Measurements from ENCODE around the gene SASH1. TPM values are rescaled to one million over a fixed set of nuclear protein-coding genes. Genes with fewer than 3 reads are reported as not detected.

Gene SASH1
- total and polyA plus RNA-seq, 9 of the 15 experiments (the other 6 are each of a cell fraction or from before 2014, with no cell fraction given): 0.35 to 3.5 (median 1.6) TPM

GRCh38 chr6:148494226-148494625, 151.6 kb downstream of the SASH1 start (continued):
- TF ChIP-seq DACH1 (IDR thresholded peaks at IDR 0.05; ENCODE audit: partially characterized antibody): no peak
- TF ChIP-seq ZNF408 (CRISPR knock-in tag; IDR thresholded peaks at IDR 0.05; ENCODE audit: low read depth): no peak
- no peak for TF ChIP-seq MLLT1 (IDR thresholded peaks at IDR 0.05)
- TF ChIP-seq ZFP1 (CRISPR knock-in tag; IDR thresholded peaks at IDR 0.05): no peak
- no peak for TF ChIP-seq CCNT2 (IDR thresholded peaks at IDR 0.05; ENCODE audit: borderline replicate concordance, extremely low read depth, insufficient read length, low read depth, low read length)
- TF ChIP-seq LARP7 (IDR thresholded peaks at IDR 0.05): no peak

- Histone ChIP-seq H2AFZ (ENCODE audit: low read depth, low read length) (no peak overlapping the region), H4K20me1 (replicated peaks; ENCODE audit: control insufficient read depth, insufficient read depth, low read length) (no peaks in the 10 kb centered on the region), H3K79me2 (ENCODE audit: control insufficient read depth, insufficient read depth, low read length) (no peaks in the 10 kb centered on the region), H3K27ac (ENCODE audit: extremely low read depth, low read depth, low read length) (no peak overlapping the region), H3K4me3 (no peak overlapping the region), H3K9me1 (ENCODE audit: control insufficient read depth, insufficient read depth, low read length) (no peaks in the 10 kb centered on the region), H3K9ac (ENCODE audit: insufficient read depth in 1 of 2, low read depth in 2 of 2, low read length in 2 of 2) (no peak overlapping the region), H3K27me3 (ENCODE audit: control insufficient read depth in 2 of 2, insufficient read depth in 2 of 2, low read length in 2 of 2) (peaks cover 24 to 25% of the 10 kb centered on the region in 2 experiments; a peak in 4 of 5 replicates), H3K4me1 (replicated peaks in 1 of 2; ENCODE audit: control insufficient read depth in 2 of 2, insufficient read depth in 2 of 2, low read length in 2 of 2) (no peaks in the 10 kb centered on the region), H3K9me3 (replicated peaks; ENCODE audit: control insufficient read depth, insufficient read depth, low read depth, low read length) (no peaks in the 10 kb centered on the region), H3K36me3 (ENCODE audit: control insufficient read depth, insufficient read depth, low read length) (no peaks in the 10 kb centered on the region), H3K4me2 (ENCODE audit: insufficient read depth, low read length) (no peak overlapping the region)
- POLR2A ChIA-PET: no interaction called here
- no peak for FAIRE-seq
- intact Hi-C loops (cut with micrococcal nuclease): no loop called here
- no peak for DNase-seq (ENCODE audit: extremely low read depth in 1 of 4, low spot score in 3 of 4)
- WGBS (ENCODE audit: insufficient coverage, low coverage, missing lambda C conversion rate): 1% methylated on average over 6 of the region's 6 CpGs
- no TSS peak for BruUV-seq (replicated peaks)
- no peak for ATAC-seq
- in situ Hi-C loops (cut with MboI): no loop called here
- CTCF ChIA-PET (ENCODE audit: low intra/inter-chr PET ratio): no interaction called here
- TF ChIP-seq MAFK (IDR thresholded peaks at IDR 0.05; ENCODE audit: low read length) (no peak), ZNF436 (CRISPR knock-in tag; IDR thresholded peaks at IDR 0.05) (no peak), ZNF696 (CRISPR knock-in tag; conservative IDR thresholded peaks at IDR 0.05) (no peak), STAT5B (CRISPR knock-in tag; IDR thresholded peaks at IDR 0.05) (no peak), MBD1 (CRISPR knock-in tag; IDR thresholded peaks at IDR 0.05) (no peak), RNF2 (IDR thresholded peaks at IDR 0.05) (no peak), XRCC3 (IDR thresholded peaks at IDR 0.05) (no peak), ZNF764 (CRISPR knock-in tag; IDR thresholded peaks at IDR 0.05; ENCODE audit: low read depth) (no peak), RBM39 (optimal IDR thresholded peaks at IDR 0.05; ENCODE audit: low read depth, low read length) (no peak), CBFA2T2 (conservative IDR thresholded peaks at IDR 0.05) (no peak), TOE1 (IDR thresholded peaks at IDR 0.05; ENCODE audit: borderline replicate concordance) (no peak), TOE1 (CRISPR knock-in tag; IDR thresholded peaks at IDR 0.05; ENCODE audit: borderline replicate concordance, low read depth) (no peak), ADNP (tag; IDR thresholded peaks at IDR 0.05) (no peak), ASH1L (IDR thresholded peaks at IDR 0.05; ENCODE audit: borderline replicate concordance, low read depth, partially characterized antibody) (no peak), POLR2AphosphoS5 (IDR thresholded peaks at IDR 0.05; ENCODE audit: control insufficient read depth, insufficient read depth, low read depth, low read length) (no peak), CHD1 (IDR thresholded peaks at IDR 0.05; ENCODE audit: low read length) (no peak), ZNF561 (CRISPR knock-in tag; conservative IDR thresholded peaks at IDR 0.05) (no peak)
Observed at GRCh38 chr6:148495029-148495428, 152.4 kb downstream of the SASH1 start.
